Mucosa of descending colon (tissue), 3 donors: ENCODE data around the gene CXorf51A. TPM values are rescaled to one million over a fixed set of nuclear protein-coding genes. Genes with fewer than 3 reads are reported as not detected.
"Not testable (repeated sequence)": the region's sequence is repeated elsewhere in the genome, so short reads cannot be mapped to it uniquely, and the experiment has no call there.

ENCODE experiments used
- ATAC-seq: fragments of 200-7000 bp; cut with Tn5 transposase; one replicate; pipeline ENCODE4 v1.9.1; 2020; ENCODE audit warnings: mild to moderate bottlenecking, moderate library complexity
- DNase-seq, 3 donors: peaks; one replicate each; pipeline ENCODE4 v3.0.0-alpha.2; 2020
- H3K36me3 ChIP-seq: fragments of 200-600 bp; one replicate; pipeline ENCODE4 v1.8.0; 2021; ENCODE audit warnings: low read depth, mild to moderate bottlenecking
- H3K4me1 ChIP-seq: fragments of 200-600 bp; one replicate; pipeline ENCODE4 v1.8.0; 2021; ENCODE audit warnings: low read depth, mild to moderate bottlenecking
- H3K4me3 ChIP-seq: fragments of 200-600 bp; one replicate; pipeline ENCODE4 v1.8.0; 2021; ENCODE audit warnings: mild to moderate bottlenecking
- H3K9me3 ChIP-seq: fragments of 200-600 bp; one replicate; pipeline ENCODE4 v1.8.0; 2021; ENCODE audit warnings: mild to moderate bottlenecking
- intact Hi-C, 2 donors: fragments of 100-400 bp; cut with DNase I in 1 of 2; cut with micrococcal nuclease in 1 of 2; formaldehyde crosslinking; loops; one replicate each; pipeline versions ENCODE4 v1.11.0 to v1.11.1; 2022; cut with DNase I, micrococcal nuclease
- long read RNA-seq, 2 donors: library from polyadenylated mRNA; unstranded; transcript quantifications; one replicate each; pipeline ENCODE4 v2.0.0, GENCODE V29; 2019 to 2021
- total RNA-seq, 3 donors: library from RNA; stranded (reverse); fragmentation: NEBNext Ultra II Directional in 2 of 3; extraction: Animal tissue kit (Norgen Biotek cat#: 25700) in 2 of 3; gene quantifications; one replicate each; pipeline versions ENCODE4 v1.2.1 to v1.2.4, GENCODE V29; 2021 to 2023
- TF ChIP-seq, protein P1 (sequence below): fragments of 200-600 bp; IDR thresholded peaks from one replicate; pipeline ENCODE4 v1.8.0; 2022; ENCODE audit warnings: antibody characterized with exemption, mild to moderate bottlenecking
- donor health status: DM: no; HTN: no; CAD: no; lungs with moderate emphysema.
- donor health status: DM: no; HTN: no; CAD: no.
- donor health status: DM: no; HTN: yes; CAD: no.

CXorf51A gene
- total RNA-seq = not detected
- long read RNA-seq, donor 1 = 0 reads
- long read RNA-seq, donor 2 = 0 reads

DNA sequence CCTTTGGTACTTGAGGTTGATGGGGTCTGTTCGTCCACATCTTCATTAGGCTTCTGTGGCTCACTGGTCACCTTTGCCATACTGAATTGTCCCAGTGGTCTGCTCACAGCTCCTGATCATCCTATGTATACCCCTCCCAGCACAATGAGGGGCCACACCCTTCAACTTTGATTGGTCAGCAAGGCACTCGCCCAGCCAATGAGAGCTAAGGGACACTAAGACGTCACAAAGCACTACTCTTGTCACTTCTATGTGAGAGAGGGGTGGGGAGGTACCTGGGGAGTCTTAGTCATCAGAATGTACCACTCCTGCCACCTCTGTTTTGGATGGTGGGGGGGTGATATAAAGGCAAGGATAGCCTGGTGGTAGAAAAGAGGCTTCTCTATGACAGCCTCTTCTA, at the start of gene CXorf51A:
Gene CXorf51A (minus strand): TSS at position 101 of the 400 bp plus-strand sequence. CDS start 21 bp downstream, at position 80.
- H3K4me1 ChIP-seq, H3K4me3 ChIP-seq, intact Hi-C loops, DNase-seq, ATAC-seq, H3K9me3 ChIP-seq, H3K36me3 ChIP-seq: not testable (repeated sequence)

DNA sequence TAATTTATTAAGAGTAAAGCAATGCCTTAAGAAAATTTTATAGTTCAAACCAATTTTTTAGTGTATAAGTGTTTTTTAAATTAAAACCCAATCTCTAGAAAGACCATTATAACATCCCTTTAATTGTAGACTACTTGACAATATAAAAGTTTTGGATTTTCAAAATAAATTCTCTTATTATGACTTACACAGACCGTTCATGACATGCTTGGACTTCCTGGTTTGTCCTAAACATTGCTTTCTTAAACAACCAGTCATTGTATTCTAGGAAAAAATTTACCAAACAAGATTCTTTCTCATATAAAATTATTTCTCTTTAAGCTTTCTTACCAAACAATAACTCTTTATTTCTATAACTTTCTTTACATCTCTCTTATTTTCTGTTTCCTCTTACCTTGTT, 49.0 kb upstream of the CXorf51A start:
- peaks cover 4% of the 10 kb centered on the region for H3K9me3 ChIP-seq
- intact Hi-C loops = no loop called here
- DNase-seq = no peak
- TF ChIP-seq, protein P1, sequence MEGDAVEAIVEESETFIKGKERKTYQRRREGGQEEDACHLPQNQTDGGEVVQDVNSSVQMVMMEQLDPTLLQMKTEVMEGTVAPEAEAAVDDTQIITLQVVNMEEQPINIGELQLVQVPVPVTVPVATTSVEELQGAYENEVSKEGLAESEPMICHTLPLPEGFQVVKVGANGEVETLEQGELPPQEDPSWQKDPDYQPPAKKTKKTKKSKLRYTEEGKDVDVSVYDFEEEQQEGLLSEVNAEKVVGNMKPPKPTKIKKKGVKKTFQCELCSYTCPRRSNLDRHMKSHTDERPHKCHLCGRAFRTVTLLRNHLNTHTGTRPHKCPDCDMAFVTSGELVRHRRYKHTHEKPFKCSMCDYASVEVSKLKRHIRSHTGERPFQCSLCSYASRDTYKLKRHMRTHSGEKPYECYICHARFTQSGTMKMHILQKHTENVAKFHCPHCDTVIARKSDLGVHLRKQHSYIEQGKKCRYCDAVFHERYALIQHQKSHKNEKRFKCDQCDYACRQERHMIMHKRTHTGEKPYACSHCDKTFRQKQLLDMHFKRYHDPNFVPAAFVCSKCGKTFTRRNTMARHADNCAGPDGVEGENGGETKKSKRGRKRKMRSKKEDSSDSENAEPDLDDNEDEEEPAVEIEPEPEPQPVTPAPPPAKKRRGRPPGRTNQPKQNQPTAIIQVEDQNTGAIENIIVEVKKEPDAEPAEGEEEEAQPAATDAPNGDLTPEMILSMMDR = no peak
- no peak for ATAC-seq
- no peaks in the 10 kb centered on the region for H3K4me1 ChIP-seq
- no peak overlapping the region for H3K4me3 ChIP-seq
- no peaks in the 10 kb centered on the region for H3K36me3 ChIP-seq

DNA sequence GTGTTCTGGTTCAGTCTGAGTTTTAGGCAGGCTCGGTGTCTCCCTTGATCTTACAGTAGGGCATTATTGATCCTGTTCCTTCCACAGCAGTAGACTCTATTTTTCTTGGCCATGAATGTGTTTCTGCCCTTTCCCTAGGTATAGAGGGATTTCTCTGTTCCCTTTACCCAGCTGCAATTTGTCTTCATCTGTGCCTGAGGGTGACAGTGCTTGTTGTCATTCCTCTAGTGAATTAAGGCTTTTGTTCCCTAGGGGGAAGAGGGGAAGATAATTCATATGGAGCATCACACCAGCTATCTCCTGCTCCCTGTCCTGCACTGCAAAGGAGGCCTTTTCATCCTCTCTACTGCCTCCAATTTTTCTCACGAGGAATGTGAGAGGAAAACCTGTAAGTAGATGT, 39.7 kb upstream of the CXorf51A start:
- Histone ChIP-seq H3K4me3 (no peak overlapping the region), H3K36me3 (no peaks in the 10 kb centered on the region), H3K4me1 (no peaks in the 10 kb centered on the region), H3K9me3 (no peaks in the 10 kb centered on the region)
- ATAC-seq (no peak), DNase-seq (no peak)
- intact Hi-C loops = no loop called here
- TF ChIP-seq, protein P1 = no peak

DNA sequence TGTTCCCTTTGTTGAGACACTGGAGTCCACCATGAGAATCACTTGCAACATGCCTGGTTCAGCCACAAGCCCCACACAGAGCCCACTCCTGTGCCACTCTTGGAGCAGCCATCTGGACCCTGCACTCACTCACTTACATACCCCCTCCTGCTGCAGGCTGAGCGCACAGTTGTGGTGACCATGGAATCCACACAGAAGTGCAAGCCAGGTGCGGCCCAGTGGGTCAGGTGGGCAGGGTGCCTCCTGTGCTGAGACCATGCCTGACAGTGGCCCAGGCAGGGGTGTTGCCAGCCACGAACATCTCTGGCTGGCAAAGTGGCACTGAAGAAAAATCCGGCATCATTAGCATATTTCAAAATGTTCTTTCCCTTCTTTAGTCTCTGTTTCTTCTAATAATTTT, 17.4 kb upstream of the CXorf51A start:
- TF ChIP-seq, protein P1 = no peak
- H3K4me1 ChIP-seq = no peaks in the 10 kb centered on the region
- intact Hi-C loops = no loop called here
- H3K9me3 ChIP-seq = peaks cover 4% of the 10 kb centered on the region
- no peak overlapping the region for H3K4me3 ChIP-seq
- ATAC-seq (no peak), DNase-seq (peak in 1 of 3 donors; percentile 37)
- H3K36me3 ChIP-seq = no peaks in the 10 kb centered on the region

DNA sequence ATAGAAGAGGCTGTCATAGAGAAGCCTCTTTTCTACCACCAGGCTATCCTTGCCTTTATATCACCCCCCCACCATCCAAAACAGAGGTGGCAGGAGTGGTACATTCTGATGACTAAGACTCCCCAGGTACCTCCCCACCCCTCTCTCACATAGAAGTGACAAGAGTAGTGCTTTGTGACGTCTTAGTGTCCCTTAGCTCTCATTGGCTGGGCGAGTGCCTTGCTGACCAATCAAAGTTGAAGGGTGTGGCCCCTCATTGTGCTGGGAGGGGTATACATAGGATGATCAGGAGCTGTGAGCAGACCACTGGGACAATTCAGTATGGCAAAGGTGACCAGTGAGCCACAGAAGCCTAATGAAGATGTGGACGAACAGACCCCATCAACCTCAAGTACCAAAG, 5.1 kb downstream of the CXorf51A start, which contains the start of gene CXorf51B:
Gene CXorf51B (plus strand): TSS at position 301 of the 400 bp plus-strand sequence. CDS start 21 bp downstream, at position 322.
- ATAC-seq, H3K9me3 ChIP-seq, H3K36me3 ChIP-seq, intact Hi-C loops, H3K4me1 ChIP-seq, H3K4me3 ChIP-seq, DNase-seq: not testable (repeated sequence)

Other genes starting within 250 kb of the CXorf51A start
- gene CXorf51B, start 5.0 kb downstream of the CXorf51A start, total RNA-seq = not detected